HepG2 (cell line): ENCODE data around the gene PROSER1. TPM values are rescaled to one million over a fixed set of nuclear protein-coding genes. Genes with fewer than 3 reads are reported as not detected.
A peak's percentile ranks its signal among the peaks of the same experiment; 100 is the strongest.

Experiments
- BCL6 ChIP-seq: IDR thresholded peaks from 2 replicates; pipeline ENCODE4 v1.6.1; 2016; ENCODE audit warnings: missing genetic modification reagents, missing compliant biosample characterization
- BRD4 ChIP-seq: sonication (generic); formaldehyde crosslinking; IDR thresholded peaks from 2 replicates; pipeline ENCODE4 v1.4.0; 2020; ENCODE audit warnings: missing genetic modification reagents
- CREB1 ChIP-seq, 2 experiments: fragments of 450-650 bp in 1 of 2; IDR thresholded peaks; 2 replicates each; pipeline ENCODE4 v1.6.1; 2016 to 2017; ENCODE audit warnings: control low read depth in 1 of 2, mild to moderate bottlenecking in 1 of 2, missing compliant biosample characterization in 1 of 2, missing genetic modification characterization in 1 of 2
- GABPB1 ChIP-seq: IDR thresholded peaks from 2 replicates; pipeline ENCODE4 v1.6.1; 2016; ENCODE audit warnings: mild to moderate bottlenecking, missing genetic modification reagents, moderate library complexity, missing compliant biosample characterization
- GATAD1 ChIP-seq: IDR thresholded peaks from 2 replicates; pipeline ENCODE4 v1.6.1; 2016; ENCODE audit warnings: missing genetic modification reagents, missing compliant biosample characterization
- HDAC1 ChIP-seq: sonication (generic); formaldehyde crosslinking; IDR thresholded peaks from 2 replicates; pipeline ENCODE4 v1.5.1; 2020; ENCODE audit warnings: mild to moderate bottlenecking, missing genetic modification reagents
- KLF11 ChIP-seq: IDR thresholded peaks from 2 replicates; pipeline ENCODE4 v1.6.1; 2016; ENCODE audit warnings: missing compliant biosample characterization
- MAZ ChIP-seq, 2 experiments: sonication (generic) in 1 of 2; formaldehyde crosslinking in 1 of 2; IDR thresholded peaks; 2 replicates each; pipeline versions ENCODE4 v1.5.0 to v1.6.1; 2012 to 2020; ENCODE audit warnings: low read depth in 2 of 2, mild to moderate bottlenecking in 2 of 2, borderline replicate concordance in 1 of 2, improper control_type of control experiment in 1 of 2, low read length in 1 of 2, missing genetic modification reagents in 1 of 2, moderate library complexity in 1 of 2
- MXI1 ChIP-seq: IDR thresholded peaks from 3 replicates; pipeline ENCODE4 v1.6.1; 2012; ENCODE audit warnings: low read depth, low read length, inconsistent platforms, borderline replicate concordance
- NPAS2 ChIP-seq: sonication (generic); formaldehyde crosslinking; IDR thresholded peaks from 2 replicates; pipeline ENCODE4 v1.8.0; 2022; ENCODE audit warnings: mild to moderate bottlenecking, missing genetic modification reagents, borderline replicate concordance
- REL ChIP-seq: sonication (generic); formaldehyde crosslinking; conservative IDR thresholded peaks from 2 replicates; pipeline ENCODE4 v1.8.0; 2022; ENCODE audit warnings: mild to moderate bottlenecking, missing genetic modification reagents, moderate library complexity
- SALL1 ChIP-seq: sonication (generic); formaldehyde crosslinking; IDR thresholded peaks from 2 replicates; pipeline ENCODE4 v1.8.0; 2022; ENCODE audit warnings: mild to moderate bottlenecking, missing genetic modification reagents
- SMAD1 ChIP-seq: sonication (generic); formaldehyde crosslinking; IDR thresholded peaks from 2 replicates; pipeline ENCODE4 v1.4.0; 2020; ENCODE audit warnings: missing genetic modification reagents, low read depth, mild to moderate bottlenecking, borderline replicate concordance
- ZNF10 ChIP-seq: sonication (generic); formaldehyde crosslinking; IDR thresholded peaks from 2 replicates; pipeline ENCODE4 v1.4.0; 2020; ENCODE audit warnings: mild to moderate bottlenecking, low read depth, missing genetic modification reagents, borderline replicate concordance
- ZNF264 ChIP-seq: sonication (generic); formaldehyde crosslinking; IDR thresholded peaks from 2 replicates; pipeline ENCODE4 v1.4.0; 2020; ENCODE audit warnings: missing genetic modification reagents
- ZNF350 ChIP-seq: sonication (generic); formaldehyde crosslinking; IDR thresholded peaks from 2 replicates; pipeline ENCODE4 v1.4.0; 2020; ENCODE audit warnings: mild to moderate bottlenecking, low read depth, missing genetic modification reagents, borderline replicate concordance
- ZNF629 ChIP-seq: sonication (generic); formaldehyde crosslinking; conservative IDR thresholded peaks from 2 replicates; pipeline ENCODE4 v1.5.0; 2020; ENCODE audit warnings: missing genetic modification reagents
- polyA plus RNA-seq, 8 experiments: library from polyadenylated mRNA; depleted of rRNA in 3 of 8; stranded (reverse) in 7 of 8; unstranded in 1 of 8; fragments of >200 nt; fragmentation: Illumina TruSeq in 4 of 8; extraction: Trizol in 4 of 8; gene quantifications; 2 replicates each; pipeline versions ENCODE4 v1.2.1 to v1.2.3, GENCODE V29; 2011 to 2016; ENCODE audit warnings: low read depth in 4 of 8, missing spikeins in 1 of 8, mixed read lengths in 1 of 8; ENCODE audit not compliant: insufficient read depth in 1 of 8
- total RNA-seq, 5 experiments: library from RNA; depleted of rRNA; stranded (reverse); fragments of >200 nt; fragmentation: Illumina TruSeq; extraction: Trizol; gene quantifications; 2 replicates each; pipeline ENCODE4 v1.2.3, GENCODE V29; 2016; ENCODE audit warnings: low read depth in 1 of 5
- TF ChIP-seq, protein P1 (sequence below): sonication (generic); formaldehyde crosslinking; IDR thresholded peaks from 2 replicates; pipeline ENCODE4 v1.5.0; 2020; ENCODE audit warnings: missing genetic modification reagents
- TF ChIP-seq, protein P2 (sequence below), 2 experiments: IDR thresholded peaks; 2 replicates each; pipeline ENCODE4 v1.6.1; 2011 to 2012; ENCODE audit warnings: low read length in 2 of 2, borderline replicate concordance in 1 of 2, low read depth in 1 of 2, mild to moderate bottlenecking in 1 of 2, moderate library complexity in 1 of 2
- TF ChIP-seq, protein P3 (sequence below): sonication (generic); formaldehyde crosslinking; IDR thresholded peaks from 2 replicates; pipeline ENCODE4 v1.9.0; 2022; ENCODE audit warnings: low read depth, missing genetic modification reagents
- TF ChIP-seq, protein P4 (sequence below): sonication (generic); formaldehyde crosslinking; IDR thresholded peaks from 2 replicates; pipeline ENCODE4 v1.5.1; 2020; ENCODE audit warnings: missing genetic modification reagents, mild to moderate bottlenecking, borderline replicate concordance

Gene PROSER1
- total and polyA plus RNA-seq, 2 of the 13 experiments (the other 11 are each of a cell fraction or from before 2014, with no cell fraction given), result 11.4 to 17.2 TPM

DNA sequence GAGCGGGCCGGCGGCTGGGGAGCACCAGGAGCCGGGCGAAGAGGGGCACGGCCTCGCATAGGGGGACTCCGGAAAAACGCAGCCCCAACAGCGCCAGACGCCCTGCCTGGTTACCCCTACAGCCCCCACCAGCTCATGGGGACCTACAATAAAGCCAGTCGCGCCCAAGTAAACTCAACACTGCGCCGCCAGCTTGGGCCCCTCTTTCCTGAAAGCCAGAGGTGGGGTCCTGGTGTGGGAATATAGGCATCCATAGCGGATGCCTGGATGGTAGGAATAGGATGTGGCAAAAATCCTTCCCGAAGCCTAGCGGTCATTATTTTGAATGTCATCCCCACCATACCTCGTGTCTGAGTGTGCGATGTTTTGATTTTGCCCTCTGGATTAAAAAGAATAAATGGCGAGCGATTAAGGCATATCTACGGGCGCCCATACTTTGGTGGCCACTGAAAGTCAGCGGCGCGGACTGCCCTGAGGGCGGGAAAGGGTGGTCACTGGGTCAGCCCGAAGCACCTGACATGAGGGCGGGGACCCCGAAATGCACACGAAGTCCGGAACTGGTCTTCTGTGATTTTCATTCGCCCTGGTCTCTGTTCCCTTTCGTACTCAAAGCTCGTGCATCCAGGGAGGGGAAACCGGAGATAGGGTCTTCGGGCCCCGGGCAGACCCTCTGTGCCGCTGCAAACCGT, at the start of gene PROSER1, which contains the start of gene NHLRC3 (continued):
- TF ChIP-seq MXI1 (peak; percentile 26; the same call in 1 of the 3 replicates), BCL6 (CRISPR knock-in tag) (0 out of 2 replicates have a peak, but pooled peaks have one; percentile 25), ZNF264 (CRISPR knock-in tag) (peak; percentile 75), ZNF10 (CRISPR knock-in tag) (no peak), GABPB1 (peak; percentile 88), REL (0 out of 2 replicates have a peak, but pooled peaks have one; percentile 20), SALL1 (CRISPR knock-in tag) (0 out of 2 replicates have a peak, but pooled peaks have one; percentile 10), CREB1 (IDR thresholded peaks at IDR 0.05) (peak; percentile 79), CREB1 (CRISPR knock-in tag; IDR thresholded peaks at IDR 0.05) (peak; percentile 93), GATAD1 (CRISPR knock-in tag) (peak; percentile 93), BRD4 (CRISPR knock-in tag) (peak; percentile 35), HDAC1 (CRISPR knock-in tag) (peak; percentile 75), SMAD1 (no peak), ZNF629 (0 out of 2 replicates have a peak, but pooled peaks have one; percentile 19), MAZ (IDR thresholded peaks at IDR 0.05; ENCODE audit: borderline replicate concordance, low read depth, low read length) (peak; percentile 64; the same call in 1 of the 2 replicates), MAZ (CRISPR knock-in tag; IDR thresholded peaks at IDR 0.05; ENCODE audit: low read depth) (peak; percentile 18; the same call in 1 of the 2 replicates), KLF11 (CRISPR knock-in tag) (peak; percentile 47; the same call in 1 of the 2 replicates), ZNF350 (peak; percentile 79), NPAS2 (CRISPR knock-in tag) (no peak)
- TF ChIP-seq, protein P1, sequence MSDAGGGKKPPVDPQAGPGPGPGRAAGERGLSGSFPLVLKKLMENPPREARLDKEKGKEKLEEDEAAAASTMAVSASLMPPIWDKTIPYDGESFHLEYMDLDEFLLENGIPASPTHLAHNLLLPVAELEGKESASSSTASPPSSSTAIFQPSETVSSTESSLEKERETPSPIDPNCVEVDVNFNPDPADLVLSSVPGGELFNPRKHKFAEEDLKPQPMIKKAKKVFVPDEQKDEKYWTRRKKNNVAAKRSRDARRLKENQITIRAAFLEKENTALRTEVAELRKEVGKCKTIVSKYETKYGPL (CRISPR knock-in tag), result 0 out of 2 replicates have a peak, but pooled peaks have one; percentile 16
- TF ChIP-seq, protein P2, sequence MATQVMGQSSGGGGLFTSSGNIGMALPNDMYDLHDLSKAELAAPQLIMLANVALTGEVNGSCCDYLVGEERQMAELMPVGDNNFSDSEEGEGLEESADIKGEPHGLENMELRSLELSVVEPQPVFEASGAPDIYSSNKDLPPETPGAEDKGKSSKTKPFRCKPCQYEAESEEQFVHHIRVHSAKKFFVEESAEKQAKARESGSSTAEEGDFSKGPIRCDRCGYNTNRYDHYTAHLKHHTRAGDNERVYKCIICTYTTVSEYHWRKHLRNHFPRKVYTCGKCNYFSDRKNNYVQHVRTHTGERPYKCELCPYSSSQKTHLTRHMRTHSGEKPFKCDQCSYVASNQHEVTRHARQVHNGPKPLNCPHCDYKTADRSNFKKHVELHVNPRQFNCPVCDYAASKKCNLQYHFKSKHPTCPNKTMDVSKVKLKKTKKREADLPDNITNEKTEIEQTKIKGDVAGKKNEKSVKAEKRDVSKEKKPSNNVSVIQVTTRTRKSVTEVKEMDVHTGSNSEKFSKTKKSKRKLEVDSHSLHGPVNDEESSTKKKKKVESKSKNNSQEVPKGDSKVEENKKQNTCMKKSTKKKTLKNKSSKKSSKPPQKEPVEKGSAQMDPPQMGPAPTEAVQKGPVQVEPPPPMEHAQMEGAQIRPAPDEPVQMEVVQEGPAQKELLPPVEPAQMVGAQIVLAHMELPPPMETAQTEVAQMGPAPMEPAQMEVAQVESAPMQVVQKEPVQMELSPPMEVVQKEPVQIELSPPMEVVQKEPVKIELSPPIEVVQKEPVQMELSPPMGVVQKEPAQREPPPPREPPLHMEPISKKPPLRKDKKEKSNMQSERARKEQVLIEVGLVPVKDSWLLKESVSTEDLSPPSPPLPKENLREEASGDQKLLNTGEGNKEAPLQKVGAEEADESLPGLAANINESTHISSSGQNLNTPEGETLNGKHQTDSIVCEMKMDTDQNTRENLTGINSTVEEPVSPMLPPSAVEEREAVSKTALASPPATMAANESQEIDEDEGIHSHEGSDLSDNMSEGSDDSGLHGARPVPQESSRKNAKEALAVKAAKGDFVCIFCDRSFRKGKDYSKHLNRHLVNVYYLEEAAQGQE (IDR thresholded peaks at IDR 0.05; ENCODE audit: borderline replicate concordance in 1 of 2, low read depth in 1 of 2, low read length in 2 of 2), result no peak
- TF ChIP-seq, protein P3, sequence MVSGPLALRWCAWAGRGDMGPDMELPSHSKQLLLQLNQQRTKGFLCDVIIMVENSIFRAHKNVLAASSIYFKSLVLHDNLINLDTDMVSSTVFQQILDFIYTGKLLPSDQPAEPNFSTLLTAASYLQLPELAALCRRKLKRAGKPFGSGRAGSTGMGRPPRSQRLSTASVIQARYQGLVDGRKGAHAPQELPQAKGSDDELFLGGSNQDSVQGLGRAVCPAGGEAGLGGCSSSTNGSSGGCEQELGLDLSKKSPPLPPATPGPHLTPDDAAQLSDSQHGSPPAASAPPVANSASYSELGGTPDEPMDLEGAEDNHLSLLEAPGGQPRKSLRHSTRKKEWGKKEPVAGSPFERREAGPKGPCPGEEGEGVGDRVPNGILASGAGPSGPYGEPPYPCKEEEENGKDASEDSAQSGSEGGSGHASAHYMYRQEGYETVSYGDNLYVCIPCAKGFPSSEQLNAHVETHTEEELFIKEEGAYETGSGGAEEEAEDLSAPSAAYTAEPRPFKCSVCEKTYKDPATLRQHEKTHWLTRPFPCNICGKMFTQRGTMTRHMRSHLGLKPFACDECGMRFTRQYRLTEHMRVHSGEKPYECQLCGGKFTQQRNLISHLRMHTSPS (CRISPR knock-in tag), result 0 out of 2 replicates have a peak, but pooled peaks have one; percentile 37
- TF ChIP-seq, protein P4, sequence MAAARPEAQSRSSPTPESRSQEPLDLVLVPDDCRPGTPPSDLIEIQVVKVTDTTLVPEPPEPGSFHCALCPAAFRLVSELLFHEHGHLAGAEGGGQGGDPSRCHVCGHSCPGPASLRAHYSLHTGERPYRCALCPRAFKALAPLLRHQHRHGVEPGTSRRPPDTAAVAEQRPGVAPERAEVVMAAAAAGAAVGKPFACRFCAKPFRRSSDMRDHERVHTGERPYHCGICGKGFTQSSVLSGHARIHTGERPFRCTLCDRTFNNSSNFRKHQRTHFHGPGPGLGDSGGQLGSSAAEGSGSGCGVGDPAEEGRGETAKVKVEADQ (CRISPR knock-in tag), result peak; percentile 59; the same call in 1 of the 2 replicates
